Measurements from ENCODE around the gene GPR3. TPM values are rescaled to one million over a fixed set of nuclear protein-coding genes. Genes with fewer than 3 reads are reported as not detected.

Gene GPR3
- total and polyA plus RNA-seq, 10 of the 15 experiments (the other 5 are each of a cell fraction or from before 2014, with no cell fraction given), result 0.33 to 1.4 (median 0.63) TPM; not detected in 3

- ChIA-PET RAD21 (ENCODE audit: unreplicated experiment) (no interaction called here), CTCF (interaction anchor here (3.3 to 13.5 kb wide), 3 partner anchors 16 to 206 kb away, joined by 9 to 265 read pairs (median 133); partner anchors contain the start of gene AHDC1), SMC1A (ENCODE audit: uncharacterized antibody, unreplicated experiment) (no interaction called here), POLR2A (interaction anchor here (0.6 kb wide), 1 partner anchor 108 kb away, joined by 4 read pairs; no protein-coding TSS in a partner anchor)
- no peak overlapping the region for H3K27ac ChIP-seq (ENCODE audit: control insufficient read depth, insufficient read depth)
- H2AFZ ChIP-seq (ENCODE audit: control insufficient read depth, low read depth, low read length), result no peak overlapping the region
- H3K4me2 ChIP-seq (ENCODE audit: control insufficient read depth, insufficient read depth), result no peak overlapping the region
- no peak overlapping the region for H3K4me3 ChIP-seq
- TF ChIP-seq TARDBP (IDR thresholded peaks at IDR 0.05; ENCODE audit: borderline replicate concordance), result peak; percentile 30; the same call in 1 of the 2 replicates
- peak; percentile 23 for TF ChIP-seq POLR2A (IDR thresholded peaks at IDR 0.05; ENCODE audit: low read depth, low read length)
- TF ChIP-seq POLR2AphosphoS2 (IDR thresholded peaks at IDR 0.05; ENCODE audit: low read depth, low read length), result 0 out of 2 replicates have a peak, but pooled peaks have one; percentile 30
- no peak for TF ChIP-seq CBX5 (IDR thresholded peaks at IDR 0.05; ENCODE audit: low read depth)
- peak; percentile 50; the same call in 1 of the 2 replicates for TF ChIP-seq POLR2AphosphoS5 (IDR thresholded peaks at IDR 0.05; ENCODE audit: low read length)
- BruUV-seq (replicated peaks), result no TSS peak
- no peaks in the 10 kb centered on the region for H3K27me3 ChIP-seq (replicated peaks in 1 of 2; ENCODE audit: control insufficient read depth in 2 of 2, insufficient read depth in 2 of 2, low read length in 1 of 2)
- peaks cover 16% of the 10 kb centered on the region for H3K4me1 ChIP-seq (ENCODE audit: control insufficient read depth, insufficient read depth, low read length)
- H3K79me2 ChIP-seq (ENCODE audit: control insufficient read depth, insufficient read depth, low read length), result no peaks in the 10 kb centered on the region
- intact Hi-C loops (cut with micrococcal nuclease; ENCODE audit: unreplicated experiment) (no loop called here), in situ Hi-C loops (cut with MboI) (no loop called here)
- no peak for FAIRE-seq
- H3K9ac ChIP-seq (ENCODE audit: control insufficient read depth, insufficient read depth, low read length), result no peak overlapping the region
- no peaks in the 10 kb centered on the region; a peak in 3 of 4 replicates for H3K36me3 ChIP-seq (ENCODE audit: control insufficient read depth in 2 of 2, insufficient read depth in 2 of 2, low read length in 1 of 2)
- 82% methylated on average over 13 of the region's 13 CpGs for WGBS (ENCODE audit: insufficient coverage, insufficient replicate concordance, low lambda C conversion rate, missing lambda C conversion rate)
- H4K20me1 ChIP-seq (ENCODE audit: control insufficient read depth, insufficient read depth), result no peaks in the 10 kb centered on the region
- no peak for ATAC-seq
- no peak for DNase-seq (ENCODE audit: low read depth, low spot score)
- no peaks in the 10 kb centered on the region for H3K9me3 ChIP-seq (replicated peaks; ENCODE audit: control insufficient read depth, insufficient read depth, low read length)
Observed at GRCh38 chr1:27400082-27400962, 7.9 kb downstream of the GPR3 start.

GRCh38 chr1:27400963-27401341, 8.5 kb downstream of the GPR3 start:
- DNase-seq (ENCODE audit: low read depth, low spot score) (no peak), FAIRE-seq (no peak), ATAC-seq (no peak)
- ChIA-PET POLR2A (interaction anchor here (0.6 kb wide), 1 partner anchor 107 kb away, joined by 4 read pairs; no protein-coding TSS in a partner anchor), CTCF (interaction anchor here (1.2 to 13.5 kb wide), 6 partner anchors 14 to 206 kb away, joined by 3 to 265 read pairs (median 15); partner anchors contain the start of gene AHDC1), RAD21 (ENCODE audit: unreplicated experiment) (interaction anchor here (3.6 kb wide), 1 partner anchor 205 kb away, joined by 34 read pairs; the partner anchor contains the start of gene AHDC1), SMC1A (ENCODE audit: uncharacterized antibody, unreplicated experiment) (interaction anchor here (0.7 to 2.4 kb wide), 3 partner anchors 12 to 269 kb away, joined by 3 to 9 read pairs (median 3); no protein-coding TSS in a partner anchor)
- in situ Hi-C loops (cut with MboI), result no loop called here
- peaks cover 0 to under 1% of the 10 kb centered on the region in 2 experiments; a peak in 3 of 4 replicates for H3K36me3 ChIP-seq (ENCODE audit: control insufficient read depth in 2 of 2, insufficient read depth in 2 of 2, low read length in 1 of 2)
- H3K27ac ChIP-seq (ENCODE audit: control insufficient read depth, insufficient read depth), result no peak overlapping the region
- no peaks in the 10 kb centered on the region for H3K27me3 ChIP-seq (replicated peaks in 1 of 2; ENCODE audit: control insufficient read depth in 2 of 2, insufficient read depth in 2 of 2, low read length in 1 of 2)
- H3K9ac ChIP-seq (ENCODE audit: control insufficient read depth, insufficient read depth, low read length), result no peak overlapping the region
- no peaks in the 10 kb centered on the region for H3K9me3 ChIP-seq (replicated peaks; ENCODE audit: control insufficient read depth, insufficient read depth, low read length)
- TF ChIP-seq POLR2AphosphoS2 (IDR thresholded peaks at IDR 0.05; ENCODE audit: low read depth, low read length), result peak; percentile 3; the same call in 1 of the 2 replicates
- TF ChIP-seq NBN (IDR thresholded peaks at IDR 0.05), result no peak
- peaks cover 16% of the 10 kb centered on the region for H3K4me1 ChIP-seq (ENCODE audit: control insufficient read depth, insufficient read depth, low read length)
- 90% methylated on average over 5 of the region's 5 CpGs for WGBS (ENCODE audit: insufficient coverage, insufficient replicate concordance, low lambda C conversion rate, missing lambda C conversion rate)
- H3K4me3 ChIP-seq, result no peak overlapping the region
- no peak overlapping the region for H3K4me2 ChIP-seq (ENCODE audit: control insufficient read depth, insufficient read depth)
- no peak overlapping the region for H2AFZ ChIP-seq (ENCODE audit: control insufficient read depth, low read depth, low read length)
- no peaks in the 10 kb centered on the region for H3K79me2 ChIP-seq (ENCODE audit: control insufficient read depth, insufficient read depth, low read length)
- BruUV-seq (replicated peaks), result no TSS peak
- H4K20me1 ChIP-seq (ENCODE audit: control insufficient read depth, insufficient read depth), result no peaks in the 10 kb centered on the region
- intact Hi-C loops (cut with micrococcal nuclease; ENCODE audit: unreplicated experiment), result no loop called here
